ENCODE measurements around the gene ADAMTS7.
"Not testable (repeated sequence)": the region's sequence is repeated elsewhere in the genome, so short reads cannot be mapped to it uniquely, and the experiment has no call there.

GRCh38 chr15:78773765-78774450 is 37.4 kb downstream of the ADAMTS7 start:
- not testable (repeated sequence) for TF ChIP-seq POLR2A (IDR thresholded peaks at IDR 0.05; ENCODE audit: low read depth, low read length); POLR2AphosphoS5 (IDR thresholded peaks at IDR 0.05; ENCODE audit: low read depth, low read length); TAF1 (IDR thresholded peaks at IDR 0.05; ENCODE audit: borderline replicate concordance, low read depth, low read length)
